Motor neuron (in vitro differentiated cells): ENCODE measurements around the gene EPB41L4B. TPM values are rescaled to one million over a fixed set of nuclear protein-coding genes. Genes with fewer than 3 reads are reported as not detected.

Source experiments
- ATAC-seq, 8 experiments: fragments of 200-7000 bp; cut with Tn5 transposase; replicated peaks in 6 of 8; 2 replicates each; pipeline ENCODE4 v1.8.0; 2021; ENCODE audit warnings: mild to moderate bottlenecking in 8 of 8, moderate library complexity in 8 of 8
- H3K27ac ChIP-seq, 2 donors: fragments of 250-450 bp; sonication (Bioruptor Pico); 2 replicates each; pipeline ENCODE4 v1.9.0; 2021; ENCODE audit warnings: antibody characterized with exemption in 2 of 2, mild to moderate bottlenecking in 2 of 2, moderate library complexity in 1 of 2
- H3K4me1 ChIP-seq, 2 donors: fragments of 250-450 bp; sonication (Bioruptor Pico); replicated peaks in 1 of 2; 2 replicates each; pipeline ENCODE4 v1.6.1; 2021; ENCODE audit warnings: antibody characterized with exemption in 2 of 2, mild to moderate bottlenecking in 2 of 2, moderate library complexity in 1 of 2
- H3K4me3 ChIP-seq, 5 donors: fragments of 250-450 bp; sonication (Bioruptor Pico); 2 replicates each; pipeline ENCODE4 v1.9.0; 2021; ENCODE audit warnings: antibody characterized with exemption in 5 of 5, mild to moderate bottlenecking in 5 of 5, moderate library complexity in 4 of 5
- WGBS, 10 experiments: fragments of 450-650 bp; shearing (Covaris generic); methylation state at CpG; one replicate each; pipeline ENCODE4 v1.0.0; 2022; 5-methylcytosine and 5-hydroxymethylcytosine counted together
- in situ Hi-C, 9 experiments: fragments of 400-800 bp; cut with MboI; loops; one replicate each; pipeline ENCODE4 v1.15.0; 2021; ENCODE audit warnings: low sequenced_read_pairs in 9 of 9, low pct_unique_long_range_greater_than_20kb in 2 of 9; ENCODE audit not compliant: unreplicated experiment in 9 of 9
- total RNA-seq, 8 experiments: library from RNA; unstranded; fragments of 300-600 nt; gene quantifications; 2 replicates each; pipeline versions ENCODE4 v1.2.3 to v1.2.4, GENCODE V29; 2022

EPB41L4B gene
- total RNA-seq, 8 experiments from 2014 or later, result 1.8 to 5.2 (median 4.2) TPM

GRCh38 chr9:109171926-109172325 lies 148.9 kb downstream of the EPB41L4B start:
- Histone ChIP-seq H3K4me3 (no peak overlapping the region), H3K27ac (no peak overlapping the region), H3K4me1 (peaks cover 5% of the 10 kb centered on the region in 2 donors)
- WGBS, 10 experiments, result 14 to 100% (median 75%) methylated on average over 1 to 3 of the region's 3 CpGs; no CpG with 5 or more reads in 2 of the 10 experiments
- ATAC-seq, result no peak
- in situ Hi-C loops, result no loop called here

GRCh38 chr9:109168170-109168569 lies 152.7 kb downstream of the EPB41L4B start:
- H3K27ac ChIP-seq, result no peak overlapping the region
- H3K4me1 ChIP-seq, result peaks cover 5 to 11% of the 10 kb centered on the region in 2 donors
- in situ Hi-C loops, result no loop called here
- ATAC-seq, result no peak
- H3K4me3 ChIP-seq, result no peak overlapping the region

GRCh38 chr9:109167716-109168115 lies 153.1 kb downstream of the EPB41L4B start:
- in situ Hi-C loops, result no loop called here
- Histone ChIP-seq H3K27ac (no peak overlapping the region), H3K4me1 (peaks cover 5 to 11% of the 10 kb centered on the region in 2 donors), H3K4me3 (peak overlapping the region in 1 of 5 donors; percentile 66)
- WGBS, 10 experiments, result 80 to 100% (median 89%) methylated on average over 1 to 4 of the region's 5 CpGs; no CpG with 5 or more reads in 1 of the 10 experiments
- no peak for ATAC-seq

GRCh38 chr9:109166771-109167601 lies 153.9 kb downstream of the EPB41L4B start, which contains the start of gene FRRS1L:
Gene FRRS1L (minus strand): TSS chr9:109167249. CDS start chr9:109167138, 111 bp downstream.
- Histone ChIP-seq H3K4me3 (peak within 1 kb of the TSS; percentile 43 to 66 (median 49)), H3K4me1 (peaks cover 5 to 11% of the 10 kb centered on the region in 2 donors), H3K27ac (peak within 1 kb of the TSS in 1 of 2 donors; percentile 47)
- in situ Hi-C loops, result no loop called here
- peak in 7 of 8 experiments; percentile 51 to 94 (median 90) for ATAC-seq
- WGBS, 10 experiments, result 9 to 83% (median 47%) methylated on average over 1 to 6 of the region's 86 CpGs; no CpG with 5 or more reads in 4 of the 10 experiments

GRCh38 chr9:109166171-109166770 lies 154.6 kb downstream of the EPB41L4B start:
- in situ Hi-C loops, result no loop called here
- H3K4me3 ChIP-seq, result peak overlapping the region; percentile 43 to 66 (median 49)
- WGBS, 10 experiments, result 0 to 100% (median 56%) methylated on average over 1 to 8 of the region's 16 CpGs; no CpG with 5 or more reads in 3 of the 10 experiments
- ATAC-seq, result peak in 5 of 8 experiments; percentile 6 to 52 (median 28)
- peaks cover 5 to 11% of the 10 kb centered on the region in 2 donors for H3K4me1 ChIP-seq
- H3K27ac ChIP-seq, result no peak overlapping the region

GRCh38 chr9:109164042-109164441 lies 156.8 kb downstream of the EPB41L4B start:
- 60 to 96% (median 89%) methylated on average over 1 to 4 of the region's 5 CpGs; no CpG with 5 or more reads in 2 of the 10 experiments for WGBS, 10 experiments
- in situ Hi-C loops, result no loop called here
- H3K27ac ChIP-seq, result no peak overlapping the region
- H3K4me1 ChIP-seq, result peaks cover 5 to 11% of the 10 kb centered on the region in 2 donors
- no peak overlapping the region for H3K4me3 ChIP-seq
- no peak for ATAC-seq

- H3K27ac ChIP-seq, result no peak overlapping the region
- ATAC-seq, result no peak
- peaks cover 5 to 11% of the 10 kb centered on the region in 2 donors for H3K4me1 ChIP-seq
- 0 to 100% (median 64%) methylated on average over 1 of the region's 1 CpG; no CpG with 5 or more reads in 6 of the 10 experiments for WGBS, 10 experiments
- in situ Hi-C loops, result no loop called here
- H3K4me3 ChIP-seq, result no peak overlapping the region
Observed at GRCh38 chr9:109163194-109163593, 157.7 kb downstream of the EPB41L4B start.

- no peak for ATAC-seq
- H3K4me3 ChIP-seq, result no peak overlapping the region
- H3K4me1 ChIP-seq, result peaks cover 5 to 7% of the 10 kb centered on the region in 2 donors
- in situ Hi-C loops, result no loop called here
- 48 to 100% (median 82%) methylated on average over 1 to 3 of the region's 3 CpGs; no CpG with 5 or more reads in 2 of the 10 experiments for WGBS, 10 experiments
- H3K27ac ChIP-seq, result no peak overlapping the region
Observed at GRCh38 chr9:109162677-109163076, 158.2 kb downstream of the EPB41L4B start.

GRCh38 chr9:109161471-109161870 lies 159.4 kb downstream of the EPB41L4B start:
- no peak for ATAC-seq
- Histone ChIP-seq H3K4me3 (no peak overlapping the region), H3K27ac (no peak overlapping the region), H3K4me1 (peaks cover 0 to 6% of the 10 kb centered on the region in 2 donors)
- 31 to 100% (median 84%) methylated on average over 1 to 3 of the region's 3 CpGs; no CpG with 5 or more reads in 2 of the 10 experiments for WGBS, 10 experiments
- in situ Hi-C loops, result no loop called here

- no peak for ATAC-seq
Observed at GRCh38 chr9:109159583-109159982, 161.3 kb downstream of the EPB41L4B start.

GRCh38 chr9:109158651-109159050 lies 162.2 kb downstream of the EPB41L4B start:
- Histone ChIP-seq H3K4me1 (no peaks in the 10 kb centered on the region), H3K4me3 (no peak overlapping the region), H3K27ac (no peak overlapping the region)
- peak in 2 of 8 experiments; percentile 22 to 63 for ATAC-seq
- in situ Hi-C loops, result no loop called here

More at GRCh38 chr9:109159583-109159982, 161.3 kb downstream of the EPB41L4B start:
- Histone ChIP-seq H3K27ac (no peak overlapping the region), H3K4me3 (no peak overlapping the region), H3K4me1 (no peaks in the 10 kb centered on the region)
- whole genome bisulfite sequencing, 10 experiments, result 0 to 95% (median 83%) methylated on average over 1 to 4 of the region's 4 CpGs; no CpG with 5 or more reads in 2 of the 10 experiments
- in situ Hi-C loops, result no loop called here

GRCh38 chr9:109156708-109157107 lies 164.2 kb downstream of the EPB41L4B start:
- H3K27ac ChIP-seq, result no peak overlapping the region
- in situ Hi-C loops, result no loop called here
- ATAC-seq, result no peak
- H3K4me3 ChIP-seq, result no peak overlapping the region
- 12 to 100% (median 75%) methylated on average over 1 to 5 of the region's 8 CpGs for WGBS, 10 experiments
- H3K4me1 ChIP-seq, result no peaks in the 10 kb centered on the region

- 68 to 100% (median 92%) methylated on average over 1 to 3 of the region's 3 CpGs; no CpG with 5 or more reads in 6 of the 10 experiments for WGBS, 10 experiments
- H3K27ac ChIP-seq, result no peak overlapping the region
- ATAC-seq, result no peak
- in situ Hi-C loops, result no loop called here
- no peak overlapping the region for H3K4me3 ChIP-seq
- H3K4me1 ChIP-seq, result no peaks in the 10 kb centered on the region
Observed at GRCh38 chr9:109150925-109151545, 169.8 kb downstream of the EPB41L4B start.
